Left ventricle myocardium inferior (tissue), 1 donor: Measurements from ENCODE around the gene SMARCA4. TPM values are rescaled to one million over a fixed set of nuclear protein-coding genes. Genes with fewer than 3 reads are reported as not detected.

Experiments used
- DNase-seq: peaks from one replicate; pipeline ENCODE4 v3.0.0-alpha.2; 2020
- H3K27ac ChIP-seq: fragments of 200-600 bp; replicated peaks from 2 replicates; pipeline ENCODE4 v1.8.0; 2021
- H3K27me3 ChIP-seq: fragments of 200-600 bp; 2 replicates; pipeline ENCODE4 v1.8.0; 2021; ENCODE audit warnings: low read depth
- H3K36me3 ChIP-seq: fragments of 200-600 bp; 2 replicates; pipeline ENCODE4 v1.8.0; 2021
- H3K4me1 ChIP-seq: fragments of 200-600 bp; 2 replicates; pipeline ENCODE4 v1.8.0; 2021
- H3K4me3 ChIP-seq: fragments of 200-600 bp; 2 replicates; pipeline ENCODE4 v1.8.0; 2021; ENCODE audit warnings: mild to moderate bottlenecking, moderate library complexity
- H3K9me3 ChIP-seq: fragments of 200-600 bp; replicated peaks from 2 replicates; pipeline ENCODE4 v1.8.0; 2021
- intact Hi-C: fragments of 100-400 bp; cut with micrococcal nuclease; formaldehyde crosslinking; loops from one replicate; pipeline ENCODE4 v1.11.0; 2022
- total RNA-seq: library from RNA; stranded (reverse); fragmentation: NEBNext Ultra II Directional; extraction: Animal tissue kit (Norgen Biotek cat#: 25700); gene quantifications from one replicate; pipeline ENCODE4 v1.2.1, GENCODE V29; 2021
- TF ChIP-seq, protein P1 (sequence below): fragments of 200-600 bp; IDR thresholded peaks from 2 replicates; pipeline ENCODE4 v1.8.0; 2021; ENCODE audit warnings: antibody characterized with exemption, mild to moderate bottlenecking, borderline replicate concordance
- donor health status: DM: no; HTN: yes; CAD: no; lungs with severe emphysema.

Gene SMARCA4
- total RNA-seq, 1 donor from 2014 or later = 38.8 TPM

GRCh38 chr19:10984166-10984735 lies 23.4 kb downstream of the SMARCA4 start:
- DNase-seq = no peak
- Histone ChIP-seq H3K9me3 (no peaks in the 10 kb centered on the region), H3K4me3 (no peak overlapping the region), H3K27ac (no peak overlapping the region), H3K27me3 (no peaks in the 10 kb centered on the region), H3K36me3 (peaks cover 55% of the 10 kb centered on the region), H3K4me1 (no peaks in the 10 kb centered on the region)
- TF ChIP-seq, protein P1, sequence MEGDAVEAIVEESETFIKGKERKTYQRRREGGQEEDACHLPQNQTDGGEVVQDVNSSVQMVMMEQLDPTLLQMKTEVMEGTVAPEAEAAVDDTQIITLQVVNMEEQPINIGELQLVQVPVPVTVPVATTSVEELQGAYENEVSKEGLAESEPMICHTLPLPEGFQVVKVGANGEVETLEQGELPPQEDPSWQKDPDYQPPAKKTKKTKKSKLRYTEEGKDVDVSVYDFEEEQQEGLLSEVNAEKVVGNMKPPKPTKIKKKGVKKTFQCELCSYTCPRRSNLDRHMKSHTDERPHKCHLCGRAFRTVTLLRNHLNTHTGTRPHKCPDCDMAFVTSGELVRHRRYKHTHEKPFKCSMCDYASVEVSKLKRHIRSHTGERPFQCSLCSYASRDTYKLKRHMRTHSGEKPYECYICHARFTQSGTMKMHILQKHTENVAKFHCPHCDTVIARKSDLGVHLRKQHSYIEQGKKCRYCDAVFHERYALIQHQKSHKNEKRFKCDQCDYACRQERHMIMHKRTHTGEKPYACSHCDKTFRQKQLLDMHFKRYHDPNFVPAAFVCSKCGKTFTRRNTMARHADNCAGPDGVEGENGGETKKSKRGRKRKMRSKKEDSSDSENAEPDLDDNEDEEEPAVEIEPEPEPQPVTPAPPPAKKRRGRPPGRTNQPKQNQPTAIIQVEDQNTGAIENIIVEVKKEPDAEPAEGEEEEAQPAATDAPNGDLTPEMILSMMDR = no peak
- intact Hi-C loops = no loop called here

- Histone ChIP-seq H3K4me3 (no peak overlapping the region), H3K9me3 (no peaks in the 10 kb centered on the region), H3K4me1 (no peaks in the 10 kb centered on the region), H3K27me3 (no peaks in the 10 kb centered on the region), H3K27ac (no peak overlapping the region), H3K36me3 (peaks cover 68% of the 10 kb centered on the region)
- TF ChIP-seq, protein P1 = no peak
- no peak for DNase-seq
- intact Hi-C loops = no loop called here
Observed at GRCh38 chr19:10985502-10985901, 24.7 kb downstream of the SMARCA4 start.

GRCh38 chr19:10986301-10987127 lies 25.7 kb downstream of the SMARCA4 start:
- no peaks in the 10 kb centered on the region for H3K4me1 ChIP-seq
- H3K4me3 ChIP-seq = no peak overlapping the region
- H3K36me3 ChIP-seq = peaks cover 78% of the 10 kb centered on the region
- TF ChIP-seq, protein P1 = no peak
- no peak overlapping the region for H3K27ac ChIP-seq
- H3K27me3 ChIP-seq = no peaks in the 10 kb centered on the region
- no peaks in the 10 kb centered on the region for H3K9me3 ChIP-seq
- intact Hi-C loops = no loop called here
- DNase-seq = no peak

GRCh38 chr19:10987571-10988297 lies 26.9 kb downstream of the SMARCA4 start:
- Histone ChIP-seq H3K4me3 (no peak overlapping the region), H3K36me3 (peaks cover 89% of the 10 kb centered on the region), H3K4me1 (no peaks in the 10 kb centered on the region), H3K9me3 (no peaks in the 10 kb centered on the region), H3K27ac (no peak overlapping the region), H3K27me3 (no peaks in the 10 kb centered on the region)
- intact Hi-C loops = no loop called here
- TF ChIP-seq, protein P1 = no peak
- DNase-seq = no peak

- intact Hi-C loops = no loop called here
- Histone ChIP-seq H3K27ac (no peak overlapping the region), H3K4me3 (no peak overlapping the region), H3K36me3 (peaks cover 95% of the 10 kb centered on the region), H3K27me3 (no peaks in the 10 kb centered on the region), H3K4me1 (no peaks in the 10 kb centered on the region), H3K9me3 (no peaks in the 10 kb centered on the region)
- TF ChIP-seq, protein P1 = no peak
- DNase-seq = no peak
Observed at GRCh38 chr19:10988380-10988779, 27.6 kb downstream of the SMARCA4 start.
